Glomerular visceral epithelial cell (primary cell): ENCODE data around the gene CTSE.
A peak's percentile ranks its signal among the peaks of the same experiment; 100 is the strongest.

ENCODE experiments used
- DNase-seq: peaks from one replicate; pipeline ENCODE4 v3.0.0-alpha.2; 2016; ENCODE audit errors: extremely low spot score

Gene CTSE

GRCh38 chr1:205971082-205971481 lies 52.6 kb downstream of the CTSE start:
- DNase-seq, result no peak

GRCh38 chr1:205970486-205970885 lies 53.2 kb downstream of the CTSE start:
- no peak for DNase-seq

- no peak for DNase-seq
Measured at GRCh38 chr1:205969229-205969628, 54.5 kb downstream of the CTSE start.

GRCh38 chr1:205967554-205968335 lies 56.0 kb downstream of the CTSE start:
- no peak for DNase-seq

GRCh38 chr1:205965036-205965884 lies 58.4 kb downstream of the CTSE start:
- DNase-seq, result no peak

- DNase-seq, result peak; percentile 93
Measured at GRCh38 chr1:205963352-205964155, 60.1 kb downstream of the CTSE start.

GRCh38 chr1:205962821-205963221 lies 60.9 kb downstream of the CTSE start:
- no peak for DNase-seq

- DNase-seq, result peak; percentile 89
Measured at GRCh38 chr1:205961991-205962820, 61.5 kb downstream of the CTSE start.

GRCh38 chr1:205961405-205961804 lies 62.3 kb downstream of the CTSE start:
- peak; percentile 45 for DNase-seq

- no peak for DNase-seq
Measured at GRCh38 chr1:205959789-205960188, 63.9 kb downstream of the CTSE start.
